Astrocyte (in vitro differentiated cells and primary cell): ENCODE results near the gene POLE. TPM values are rescaled to one million over a fixed set of nuclear protein-coding genes. Genes with fewer than 3 reads are reported as not detected.

Experiments used
- DNase-seq: peaks from one replicate; pipeline ENCODE4 v3.0.0-alpha.2; 2010; ENCODE audit warnings: low read depth
- FAIRE-seq: peaks from 2 replicates; lab custom pipeline; 2011; peaks lifted over from hg19 to GRCh38; lab: Jason Lieb, UNC
- H2AFZ ChIP-seq: 2 replicates; pipeline ENCODE4 v1.6.0; 2012; ENCODE audit warnings: low read depth, low read length, inconsistent platforms
- H3K27ac ChIP-seq: 2 replicates; pipeline ENCODE4 v1.5.1; 2011; ENCODE audit warnings: low read depth, low read length, inconsistent platforms
- H3K27me3 ChIP-seq: 2 replicates; pipeline ENCODE4 v1.6.0; 2011; ENCODE audit warnings: low read length, inconsistent platforms; ENCODE audit not compliant: insufficient read depth
- H3K36me3 ChIP-seq: 2 replicates; pipeline ENCODE4 v1.5.1; 2011; ENCODE audit warnings: low read length, inconsistent platforms; ENCODE audit not compliant: insufficient read depth
- H3K4me1 ChIP-seq: 2 replicates; pipeline ENCODE4 v1.5.1; 2011; ENCODE audit warnings: low read length, inconsistent platforms; ENCODE audit not compliant: insufficient read depth
- H3K4me2 ChIP-seq: 2 replicates; pipeline ENCODE4 v1.6.0; 2012; ENCODE audit warnings: low read length, inconsistent platforms
- H3K4me3 ChIP-seq: 2 replicates; pipeline ENCODE4 v1.5.1; 2011; ENCODE audit warnings: low read depth, mild to moderate bottlenecking, low read length, inconsistent platforms; ENCODE audit not compliant: insufficient read depth
- H3K79me2 ChIP-seq: 2 replicates; pipeline ENCODE4 v1.6.0; 2012; ENCODE audit warnings: mild to moderate bottlenecking, low read length, inconsistent platforms; ENCODE audit not compliant: insufficient read depth
- H3K9ac ChIP-seq: 2 replicates; pipeline ENCODE4 v1.6.0; 2012; ENCODE audit warnings: mild to moderate bottlenecking, low read length, inconsistent platforms
- H3K9me3 ChIP-seq: 2 replicates; pipeline ENCODE4 v1.5.1; 2012; ENCODE audit warnings: low read depth, mild to moderate bottlenecking, low read length, inconsistent platforms; ENCODE audit not compliant: insufficient read depth
- H4K20me1 ChIP-seq: 2 replicates; pipeline ENCODE4 v1.6.0; 2012; ENCODE audit warnings: low read length, inconsistent platforms; ENCODE audit not compliant: insufficient read depth
- H3K27ac Mint-ChIP-seq: one replicate; pipeline ENCODE4 v1.8.0; 2021; ENCODE audit warnings: mild to moderate bottlenecking, mixed read lengths; ENCODE audit not compliant: unreplicated experiment
- H3K27me3 Mint-ChIP-seq: one replicate; pipeline ENCODE4 v1.8.0; 2021; ENCODE audit warnings: low read depth, mixed read lengths; ENCODE audit not compliant: unreplicated experiment
- H3K36me3 Mint-ChIP-seq: one replicate; pipeline ENCODE4 v1.8.0; 2021; ENCODE audit warnings: low read depth, mixed read lengths; ENCODE audit not compliant: unreplicated experiment
- H3K4me1 Mint-ChIP-seq: one replicate; pipeline ENCODE4 v1.8.0; 2021; ENCODE audit warnings: low read depth, mixed read lengths; ENCODE audit not compliant: unreplicated experiment
- H3K4me3 Mint-ChIP-seq: one replicate; pipeline ENCODE4 v1.8.0; 2021; ENCODE audit warnings: mild to moderate bottlenecking, moderate library complexity, mixed read lengths; ENCODE audit not compliant: unreplicated experiment
- H3K9me3 Mint-ChIP-seq: one replicate; pipeline ENCODE4 v1.8.0; 2021; ENCODE audit warnings: mild to moderate bottlenecking, mixed read lengths; ENCODE audit not compliant: unreplicated experiment
- EZH2 ChIP-seq: IDR thresholded peaks from 2 replicates; pipeline ENCODE4 v1.6.1; 2012; ENCODE audit warnings: mild to moderate bottlenecking, low read length, inconsistent platforms; ENCODE audit not compliant: insufficient read depth
- total RNA-seq: library from RNA; stranded (reverse); gene quantifications from 2 replicates; pipeline ENCODE4 v1.2.1, GENCODE V29; 2021
- TF ChIP-seq, protein P1 (sequence below): IDR thresholded peaks from 2 replicates; pipeline ENCODE4 v1.5.1; 2011; ENCODE audit warnings: low read depth, mild to moderate bottlenecking, inconsistent platforms, low read length, moderate library complexity; ENCODE audit not compliant: insufficient read depth

Gene POLE
- total RNA-seq, 1 donor from 2014 or later: 15.4 TPM

DNA sequence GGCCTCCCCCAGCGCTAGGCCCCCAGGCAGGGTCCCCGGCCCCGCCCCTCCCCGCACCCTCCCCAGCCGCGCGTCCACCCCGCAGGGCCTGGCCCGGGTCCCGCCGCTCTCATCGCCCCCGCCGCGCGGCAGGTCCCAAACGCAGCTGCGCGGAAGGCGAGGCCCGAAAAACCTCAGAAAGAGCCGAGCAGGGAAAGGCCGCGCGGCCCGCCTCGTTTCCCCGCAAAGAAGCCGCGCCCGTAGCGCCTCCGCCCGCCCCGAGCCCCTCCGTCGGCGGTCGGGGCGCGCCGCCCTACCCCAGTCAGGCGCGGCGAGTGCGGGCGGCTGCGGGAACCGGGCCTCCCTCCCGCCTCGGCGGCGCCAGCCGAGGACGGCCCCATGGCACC, 324 bp downstream of the POLE start:
- H3K36me3 ChIP-seq: no peaks in the 10 kb centered on the region
- TF ChIP-seq, protein P1, sequence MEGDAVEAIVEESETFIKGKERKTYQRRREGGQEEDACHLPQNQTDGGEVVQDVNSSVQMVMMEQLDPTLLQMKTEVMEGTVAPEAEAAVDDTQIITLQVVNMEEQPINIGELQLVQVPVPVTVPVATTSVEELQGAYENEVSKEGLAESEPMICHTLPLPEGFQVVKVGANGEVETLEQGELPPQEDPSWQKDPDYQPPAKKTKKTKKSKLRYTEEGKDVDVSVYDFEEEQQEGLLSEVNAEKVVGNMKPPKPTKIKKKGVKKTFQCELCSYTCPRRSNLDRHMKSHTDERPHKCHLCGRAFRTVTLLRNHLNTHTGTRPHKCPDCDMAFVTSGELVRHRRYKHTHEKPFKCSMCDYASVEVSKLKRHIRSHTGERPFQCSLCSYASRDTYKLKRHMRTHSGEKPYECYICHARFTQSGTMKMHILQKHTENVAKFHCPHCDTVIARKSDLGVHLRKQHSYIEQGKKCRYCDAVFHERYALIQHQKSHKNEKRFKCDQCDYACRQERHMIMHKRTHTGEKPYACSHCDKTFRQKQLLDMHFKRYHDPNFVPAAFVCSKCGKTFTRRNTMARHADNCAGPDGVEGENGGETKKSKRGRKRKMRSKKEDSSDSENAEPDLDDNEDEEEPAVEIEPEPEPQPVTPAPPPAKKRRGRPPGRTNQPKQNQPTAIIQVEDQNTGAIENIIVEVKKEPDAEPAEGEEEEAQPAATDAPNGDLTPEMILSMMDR: no peak
- Mint-ChIP-seq H3K9me3 (no peaks in the 10 kb centered on the region), H3K4me3 (peak overlapping the region; percentile 73), H3K36me3 (peaks cover 2% of the 10 kb centered on the region), H3K27ac (no peak overlapping the region), H3K4me1 (peaks cover 2% of the 10 kb centered on the region), H3K27me3 (no peaks in the 10 kb centered on the region)
- H3K9me3 ChIP-seq: no peaks in the 10 kb centered on the region
- H3K9ac ChIP-seq: peak overlapping the region; percentile 83
- H3K4me1 ChIP-seq: peaks cover 2% of the 10 kb centered on the region
- H2AFZ ChIP-seq: peak overlapping the region; percentile 73
- H3K4me3 ChIP-seq: peak overlapping the region; percentile 66
- peak overlapping the region; percentile 86 for H3K4me2 ChIP-seq
- no peak for DNase-seq
- no peaks in the 10 kb centered on the region for H3K27me3 ChIP-seq
- peaks cover 36% of the 10 kb centered on the region for H3K79me2 ChIP-seq
- H4K20me1 ChIP-seq: peaks cover 15% of the 10 kb centered on the region
- no peak for FAIRE-seq
- peak overlapping the region; percentile 56 for H3K27ac ChIP-seq

DNA sequence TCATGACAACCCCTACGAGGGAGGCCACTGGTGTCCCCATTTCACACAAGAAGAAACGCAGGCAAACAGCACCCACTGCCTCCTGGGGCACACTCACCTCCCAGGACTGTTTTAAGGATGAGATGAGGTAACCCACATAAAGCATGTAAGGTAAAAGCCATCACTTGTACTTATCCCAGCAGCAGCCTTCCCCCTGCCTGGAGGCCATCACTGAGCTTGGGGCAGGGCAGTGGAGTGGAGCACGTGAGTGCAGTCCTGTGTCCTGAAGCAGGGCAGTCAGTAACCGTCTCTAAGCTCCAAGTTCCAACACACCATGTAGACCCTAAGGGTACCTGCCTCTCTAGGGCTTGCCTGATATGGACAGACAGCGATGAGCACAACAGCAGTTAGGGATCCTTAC, 1.7 kb downstream of the POLE start:
- peaks cover 2% of the 10 kb centered on the region for H3K4me1 Mint-ChIP-seq
- Histone ChIP-seq H3K9me3 (no peaks in the 10 kb centered on the region), H2AFZ (no peak overlapping the region), H3K4me1 (peaks cover 2% of the 10 kb centered on the region), H3K27ac (no peak overlapping the region), H3K27me3 (no peaks in the 10 kb centered on the region), H3K4me2 (no peak overlapping the region), H3K36me3 (no peaks in the 10 kb centered on the region), H3K9ac (no peak overlapping the region), H3K4me3 (no peak overlapping the region), H4K20me1 (peaks cover 19% of the 10 kb centered on the region), H3K79me2 (peaks cover 49% of the 10 kb centered on the region)
- H3K9me3 Mint-ChIP-seq: no peaks in the 10 kb centered on the region
- FAIRE-seq: no peak
- DNase-seq: no peak
- H3K27ac Mint-ChIP-seq: peak overlapping the region; percentile 85
- peaks cover 6% of the 10 kb centered on the region for H3K36me3 Mint-ChIP-seq
- no peak for TF ChIP-seq EZH2
- TF ChIP-seq, protein P1: no peak
- no peaks in the 10 kb centered on the region for H3K27me3 Mint-ChIP-seq
- peak overlapping the region; percentile 77 for H3K4me3 Mint-ChIP-seq

DNA sequence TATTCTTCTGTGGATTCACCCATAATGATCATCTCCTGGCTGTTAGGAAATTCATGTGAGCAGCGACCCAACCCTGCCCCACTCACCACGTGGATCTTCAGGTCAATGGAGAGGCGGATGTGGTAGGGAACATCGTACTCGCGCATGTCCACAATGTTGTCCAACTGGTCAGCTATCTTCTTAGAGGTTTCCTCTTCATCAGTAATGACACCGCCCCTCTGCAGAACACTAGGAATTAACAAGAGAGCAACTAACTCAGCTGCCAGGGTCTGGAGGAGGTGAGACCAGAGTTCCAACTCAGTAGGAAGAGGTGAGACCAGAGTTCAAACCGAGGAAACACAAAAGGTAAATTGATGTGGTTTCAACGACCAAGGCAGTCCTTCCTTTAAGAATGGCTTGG, 9.7 kb downstream of the POLE start:
- no peak overlapping the region for H3K27ac ChIP-seq
- no peak for FAIRE-seq

More for the DNA sequence above, 9.7 kb downstream of the POLE start:
- no peaks in the 10 kb centered on the region for H3K4me1 Mint-ChIP-seq
- no peaks in the 10 kb centered on the region for H3K27me3 ChIP-seq
- TF ChIP-seq, protein P1: no peak
- TF ChIP-seq EZH2: no peak
- peaks cover 31% of the 10 kb centered on the region for H3K79me2 ChIP-seq
- H3K4me3 Mint-ChIP-seq: no peak overlapping the region
- H3K4me1 ChIP-seq: no peaks in the 10 kb centered on the region
- no peak overlapping the region for H3K27ac Mint-ChIP-seq
- no peak overlapping the region for H3K9ac ChIP-seq
- no peak overlapping the region for H2AFZ ChIP-seq
- H3K27me3 Mint-ChIP-seq: peaks cover 10% of the 10 kb centered on the region
- peaks cover 3% of the 10 kb centered on the region for H3K9me3 Mint-ChIP-seq
- H3K36me3 ChIP-seq: peaks cover 27% of the 10 kb centered on the region
- peaks cover 4% of the 10 kb centered on the region for H4K20me1 ChIP-seq
- no peaks in the 10 kb centered on the region for H3K9me3 ChIP-seq
- DNase-seq: no peak
- H3K4me2 ChIP-seq: no peak overlapping the region
- peaks cover 36% of the 10 kb centered on the region for H3K36me3 Mint-ChIP-seq
- no peak overlapping the region for H3K4me3 ChIP-seq
